HG03442 (cell line): ENCODE results near the gene FHIP1B.

ENCODE experiments used
- ATAC-seq: cut with Tn5 transposase; IDR thresholded peaks from one replicate; pipeline ENCODE4 v1.9.1; 2021; ENCODE audit warnings: mild to moderate bottlenecking, moderate library complexity; ENCODE audit not compliant: unreplicated experiment

Gene FHIP1B

GRCh38 chr11:6240139-6240538 is 5.7 kb upstream of the FHIP1B start:
- no peak for ATAC-seq

DNA sequence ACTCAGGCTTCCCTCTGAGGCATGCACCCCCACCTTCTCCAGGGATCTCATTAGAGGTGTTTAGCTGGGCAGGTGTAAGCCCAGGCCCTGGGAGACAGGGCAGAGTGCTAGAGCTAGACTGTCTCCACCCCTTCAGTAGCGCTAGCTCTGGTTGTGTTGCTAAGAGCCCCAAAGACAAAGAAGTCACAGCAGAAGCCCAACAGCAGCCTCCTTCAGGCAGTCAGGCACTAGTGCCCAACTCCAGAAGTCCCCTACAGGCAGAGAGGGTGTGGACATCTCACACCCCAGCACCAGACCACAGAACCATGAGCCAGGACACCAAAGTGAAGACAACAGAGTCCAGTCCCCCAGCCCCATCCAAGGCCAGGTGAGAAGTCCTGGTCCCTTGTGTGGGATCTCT is 4.5 kb upstream of the FHIP1B start, which contains the start of gene CNGA4:
Gene CNGA4 (plus strand): TSS at position 188 of the 400 bp plus-strand sequence. CDS start 118 bp downstream, at position 306.
- ATAC-seq: no peak

GRCh38 chr11:6237761-6238302 is 3.4 kb upstream of the FHIP1B start:
- no peak for ATAC-seq

GRCh38 chr11:6237266-6237665 is 2.8 kb upstream of the FHIP1B start:
- no peak for ATAC-seq

- ATAC-seq: no peak
Measured at GRCh38 chr11:6233984-6234386, 451 bp downstream of the FHIP1B start.

DNA sequence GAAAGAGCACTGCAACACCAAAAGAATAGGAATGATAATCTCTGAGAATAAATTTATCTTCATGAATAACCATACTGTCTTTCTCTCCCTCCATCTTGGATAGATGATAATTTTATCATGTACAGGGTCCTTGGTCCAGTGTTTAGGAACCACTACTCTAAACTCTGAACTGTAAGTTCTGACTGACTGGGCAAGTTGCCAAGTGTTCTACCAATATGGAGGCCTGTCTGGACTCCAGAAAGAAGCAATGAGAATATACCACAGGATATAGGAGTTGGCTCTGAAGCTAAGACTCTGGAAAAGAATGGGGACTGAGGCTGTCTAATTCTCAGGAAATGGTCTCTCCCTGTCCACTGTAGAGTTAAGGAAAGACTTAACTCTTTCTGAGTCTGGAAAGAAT is 1.5 kb downstream of the FHIP1B start:
- ATAC-seq: no peak

- ATAC-seq: no peak
Measured at GRCh38 chr11:6229911-6230310, 4.5 kb downstream of the FHIP1B start.

DNA sequence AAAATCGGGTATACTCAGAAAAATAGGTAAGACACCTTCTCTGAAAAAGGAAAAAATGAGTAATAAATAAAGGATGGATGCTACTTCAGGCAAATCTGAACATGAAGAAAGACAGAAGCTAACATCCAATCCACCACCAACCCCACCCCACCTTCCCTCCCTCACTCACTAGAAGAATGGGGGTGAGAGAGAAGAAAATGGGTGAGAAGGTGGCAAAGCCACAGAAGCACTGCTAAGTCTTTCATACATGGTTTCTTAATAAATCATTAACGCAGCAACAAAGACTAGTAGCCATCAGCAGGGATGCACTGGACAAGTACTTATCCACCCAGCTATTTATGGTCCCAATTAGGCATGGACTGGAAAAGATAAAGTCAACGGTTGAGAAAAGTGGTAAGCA is 5.9 kb downstream of the FHIP1B start:
- ATAC-seq: no peak

DNA sequence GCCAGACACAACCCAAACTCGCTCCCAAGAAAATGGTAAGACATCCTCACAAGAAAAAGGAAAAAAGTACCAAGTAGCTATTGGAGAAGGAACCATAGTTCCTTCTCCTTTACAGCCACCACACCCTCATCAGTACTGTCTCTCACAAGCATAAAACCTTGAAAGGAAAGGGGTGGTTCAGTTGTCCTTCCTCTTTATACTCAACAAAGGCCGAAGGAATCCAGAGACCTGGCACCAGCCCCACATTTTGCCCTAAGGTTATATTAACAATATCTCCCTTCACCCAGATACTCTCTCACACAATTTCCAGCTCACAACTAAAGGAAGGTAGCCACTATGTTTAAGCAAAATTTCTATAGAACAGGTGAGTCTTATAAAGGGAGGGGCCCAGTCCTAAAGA is 8.5 kb downstream of the FHIP1B start:
- no peak for ATAC-seq

DNA sequence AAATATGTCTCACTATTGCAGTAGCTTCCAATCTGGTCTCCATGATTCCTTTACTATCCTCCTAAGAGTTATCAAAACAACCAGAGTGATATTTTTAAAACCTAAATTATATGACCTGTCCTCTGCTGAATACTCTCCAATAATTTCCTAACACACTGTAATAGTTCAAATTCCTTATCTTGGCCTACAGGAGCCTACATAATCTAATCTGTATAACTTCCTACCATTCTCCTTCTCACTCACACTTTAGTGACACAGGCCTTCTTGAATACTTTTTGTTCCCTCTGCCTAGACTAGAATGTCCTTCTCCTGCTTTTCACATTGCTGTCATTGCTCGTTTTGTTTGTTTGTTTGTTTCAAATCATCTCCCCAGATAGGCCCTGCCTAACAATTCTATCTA is 9.4 kb downstream of the FHIP1B start:
- no peak for ATAC-seq

DNA sequence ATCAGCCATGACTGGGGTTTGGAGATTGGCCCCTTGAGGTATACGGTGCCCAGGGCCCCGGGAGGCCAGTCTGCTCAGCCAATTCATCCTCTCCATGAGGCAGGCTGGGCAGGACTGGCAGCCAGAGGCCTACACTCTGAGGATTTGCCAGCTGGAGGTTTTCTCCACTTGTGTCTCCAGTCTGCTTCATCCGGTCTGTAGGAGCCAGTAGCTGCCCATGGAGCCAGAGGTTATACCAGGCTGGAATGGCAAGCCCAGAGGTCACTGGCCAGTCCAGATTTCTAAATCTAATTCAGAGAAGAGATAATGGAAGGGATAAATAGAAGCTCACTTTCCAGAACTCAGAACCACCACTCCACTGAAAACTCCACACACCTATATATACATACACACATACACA is 10.0 kb downstream of the FHIP1B start:
- no peak for ATAC-seq

- no peak for ATAC-seq
Measured at GRCh38 chr11:6223854-6224253, 10.6 kb downstream of the FHIP1B start.

- ATAC-seq: no peak
Measured at GRCh38 chr11:6219359-6219758, 15.1 kb downstream of the FHIP1B start.

DNA sequence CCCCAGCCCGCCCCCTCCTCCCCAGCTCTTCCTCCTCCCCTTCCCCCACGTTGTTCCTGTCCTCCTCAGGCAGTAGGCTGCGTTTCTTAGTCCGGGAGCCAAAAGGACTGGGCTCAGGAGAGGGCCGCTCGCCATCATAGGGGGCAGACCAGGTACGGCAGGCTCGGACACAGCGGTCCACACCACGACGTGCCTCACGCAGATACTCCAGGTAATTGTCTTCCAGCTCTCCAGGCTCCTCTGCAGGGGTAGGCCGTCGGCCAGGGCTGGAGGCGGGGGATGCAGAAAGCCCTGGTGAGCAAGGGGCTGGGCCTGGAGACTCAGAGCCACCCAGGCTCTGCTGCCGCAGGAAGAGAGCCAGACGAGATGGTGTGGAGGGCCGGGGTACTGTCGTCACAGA is 16.7 kb downstream of the FHIP1B start:
- ATAC-seq: no peak

- ATAC-seq: no peak
Measured at GRCh38 chr11:6216501-6216900, 17.9 kb downstream of the FHIP1B start.

- ATAC-seq: no peak
Measured at GRCh38 chr11:6214530-6214929, 19.9 kb downstream of the FHIP1B start.

DNA sequence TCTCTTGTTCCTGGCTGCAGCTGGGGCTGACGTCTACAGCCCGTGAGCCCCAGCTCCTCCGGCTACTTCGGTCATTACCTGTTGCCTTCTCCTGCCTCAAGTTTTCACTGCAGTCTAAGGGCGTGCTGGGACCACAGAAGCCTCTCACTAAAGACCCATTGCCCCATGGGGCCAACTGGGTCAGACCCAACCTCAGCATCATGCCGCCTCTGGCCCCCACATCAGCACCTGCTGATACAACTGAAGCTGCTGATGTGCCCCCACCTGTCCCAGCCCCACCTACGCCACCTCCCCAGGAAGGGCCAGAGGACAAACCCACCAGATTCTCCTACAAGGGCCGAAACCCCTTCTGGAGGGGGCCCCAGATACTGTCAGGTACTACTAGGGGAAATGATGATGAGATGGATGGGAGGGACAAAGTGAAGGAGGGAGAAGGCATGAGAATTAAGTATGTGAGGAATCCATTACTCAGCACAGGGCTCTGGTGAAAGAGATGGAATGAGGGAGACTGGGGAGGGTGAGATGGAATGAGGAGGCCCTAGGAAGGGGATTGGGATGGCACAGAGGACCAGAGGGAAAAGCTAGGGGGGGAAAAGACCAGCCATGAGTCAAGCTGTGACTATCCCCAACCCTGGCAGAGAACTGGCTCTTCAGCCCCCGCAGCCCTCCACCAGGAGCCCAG is 24.0 kb downstream of the FHIP1B start:
- ATAC-seq: no peak

DNA sequence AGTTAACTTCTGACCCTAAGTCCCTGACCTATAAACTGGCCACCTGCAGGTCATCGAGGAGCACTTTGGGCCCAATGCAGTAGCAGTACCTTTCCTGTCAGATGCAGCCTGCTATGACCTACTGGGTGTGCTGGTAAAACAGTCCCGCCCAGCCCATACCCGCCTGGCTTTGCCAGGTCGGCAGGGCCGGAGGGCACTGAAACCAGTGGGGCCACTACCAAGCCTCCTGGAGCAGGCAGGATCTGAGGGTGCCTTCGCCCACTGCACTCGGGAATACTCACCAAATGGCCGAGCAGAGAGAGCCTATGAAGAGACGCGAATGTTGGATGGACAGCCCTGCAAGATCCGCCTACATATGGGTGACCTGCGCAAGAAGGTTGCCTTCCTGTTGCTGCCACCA is 24.6 kb downstream of the FHIP1B start:
- no peak for ATAC-seq

- no peak for ATAC-seq
Measured at GRCh38 chr11:6206456-6207180, 27.8 kb downstream of the FHIP1B start.

DNA sequence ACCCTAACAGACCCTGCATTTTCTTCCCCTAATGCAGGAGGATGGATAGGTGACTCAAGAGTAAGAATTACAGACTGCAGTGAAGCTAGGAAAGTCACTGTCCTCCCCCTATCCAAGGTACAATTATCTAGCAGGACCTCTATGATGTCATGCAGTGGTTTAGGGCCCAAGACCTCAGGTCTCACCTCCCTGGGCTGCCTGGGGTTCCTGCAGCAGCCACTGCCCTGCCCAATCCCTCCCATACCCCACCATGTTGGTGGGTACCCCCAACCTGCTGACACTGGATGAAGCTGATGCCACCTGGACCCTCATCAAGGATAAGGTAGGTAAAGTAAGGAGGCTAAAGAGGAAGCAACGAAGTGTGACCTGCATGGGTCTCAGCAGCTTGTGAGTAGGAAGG is 29.1 kb downstream of the FHIP1B start, which contains the start of gene C11orf42:
Gene C11orf42 (plus strand): TSS at position 192 of the 400 bp plus-strand sequence. CDS start 59 bp downstream, at position 251.
- ATAC-seq: no peak

DNA sequence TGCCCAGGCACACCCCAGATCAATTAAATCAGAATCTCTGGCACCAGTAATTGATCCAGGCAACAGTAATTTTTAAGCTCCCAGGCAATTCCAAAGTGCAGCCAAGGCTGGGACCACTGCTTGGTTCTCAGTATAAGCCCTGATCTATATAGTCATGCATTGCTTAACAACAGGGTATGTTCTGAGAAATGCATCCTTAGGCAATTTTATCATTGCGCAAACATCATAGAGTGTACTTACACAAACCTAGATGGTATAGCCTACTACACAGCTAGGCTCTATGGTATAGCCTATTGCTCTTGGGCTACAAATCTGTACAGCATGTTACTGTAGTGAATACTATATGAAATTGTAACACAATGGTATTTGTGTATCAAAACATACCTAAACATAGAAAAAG is 29.7 kb downstream of the FHIP1B start:
- no peak for ATAC-seq

DNA sequence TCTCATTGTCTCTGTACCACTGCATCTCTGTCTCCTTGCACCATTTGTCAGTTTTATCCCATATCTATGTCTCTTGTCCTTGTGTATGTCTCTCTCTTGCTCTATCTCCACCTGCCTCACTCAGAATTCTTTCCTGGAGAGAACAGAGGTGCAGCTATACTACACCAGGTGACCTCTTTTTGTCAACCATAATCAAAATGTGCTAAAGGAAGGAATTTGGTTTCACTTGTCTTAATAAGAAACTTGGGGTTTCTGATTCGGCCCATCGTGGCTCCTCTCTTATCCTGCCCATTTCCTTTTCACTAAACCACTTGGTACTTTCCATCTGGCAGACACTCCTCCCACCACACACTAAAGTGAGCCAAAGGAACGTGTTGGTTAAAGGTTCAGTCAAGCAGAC is 31.1 kb downstream of the FHIP1B start:
- peak; percentile 70 for ATAC-seq
